DND-41 (cell line): ENCODE measurements around the gene ARHGEF33.

Experiments
- CTCF ChIP-seq: IDR thresholded peaks from 2 replicates; pipeline ENCODE4 v1.5.1; 2012; ENCODE audit warnings: borderline replicate concordance, low read length, moderate library complexity, mild to moderate bottlenecking; ENCODE audit not compliant: poor library complexity, severe bottlenecking; ENCODE audit errors: extremely low read depth
- EZH2 ChIP-seq: IDR thresholded peaks from 3 replicates; pipeline ENCODE4 v1.6.1; 2012; ENCODE audit warnings: borderline replicate concordance, low read depth, mild to moderate bottlenecking, moderate library complexity, low read length, inconsistent platforms; ENCODE audit not compliant: severe bottlenecking

- TF ChIP-seq CTCF (no peak), EZH2 (no peak)
Observed at GRCh38 chr2:38876407-38876806, 13.3 kb upstream of the ARHGEF33 start.
